Panc1 (cell line): ENCODE data around the gene NDUFA7.

Source experiments
- CTCF ChIP-seq: fragments of 450-650 bp; IDR thresholded peaks from 2 replicates; pipeline ENCODE4 v1.5.1; 2017; ENCODE audit warnings: mild to moderate bottlenecking
- POLR2AphosphoS5 ChIP-seq: IDR thresholded peaks from 2 replicates; pipeline ENCODE4 v1.6.1; 2012; ENCODE audit warnings: mild to moderate bottlenecking, low read depth, low read length, moderate library complexity
- REST ChIP-seq, 2 experiments: IDR thresholded peaks; 2 replicates each; pipeline ENCODE4 v1.6.1; 2011 to 2012; ENCODE audit warnings: low read depth in 2 of 2, control low read depth in 1 of 2, low read length in 1 of 2, mild to moderate bottlenecking in 1 of 2, moderate library complexity in 1 of 2; ENCODE audit not compliant: insufficient read depth in 1 of 2

- TF ChIP-seq CTCF (no peak), REST (IDR thresholded peaks at IDR 0.05; ENCODE audit: insufficient read depth in 1 of 2, low read depth in 2 of 2, low read length in 1 of 2) (no peak), POLR2AphosphoS5 (no peak)
These were observed 59.3 kb downstream of the NDUFA7 start for GRCh38 chr19:8261881-8262280.
